Uterus (tissue), 2 donors: ENCODE measurements around the gene BOD1L1.

ENCODE experiments used
- CTCF ChIP-seq, 4 experiments: fragments of 200-600 bp in 2 of 4; fragments of 450-650 bp in 2 of 4; sonication (generic) in 2 of 4; IDR thresholded peaks; one replicate each; pipeline ENCODE4 v1.5.1; 2016 to 2019; ENCODE audit warnings: antibody characterized with exemption in 4 of 4, mild to moderate bottlenecking in 2 of 4, moderate library complexity in 1 of 4
- POLR2A ChIP-seq, 2 donors: fragments of 450-650 bp; IDR thresholded peaks; one replicate each; pipeline ENCODE4 v1.6.1; 2016; ENCODE audit warnings: antibody characterized with exemption in 2 of 2, mild to moderate bottlenecking in 1 of 2, moderate library complexity in 1 of 2

DNA sequence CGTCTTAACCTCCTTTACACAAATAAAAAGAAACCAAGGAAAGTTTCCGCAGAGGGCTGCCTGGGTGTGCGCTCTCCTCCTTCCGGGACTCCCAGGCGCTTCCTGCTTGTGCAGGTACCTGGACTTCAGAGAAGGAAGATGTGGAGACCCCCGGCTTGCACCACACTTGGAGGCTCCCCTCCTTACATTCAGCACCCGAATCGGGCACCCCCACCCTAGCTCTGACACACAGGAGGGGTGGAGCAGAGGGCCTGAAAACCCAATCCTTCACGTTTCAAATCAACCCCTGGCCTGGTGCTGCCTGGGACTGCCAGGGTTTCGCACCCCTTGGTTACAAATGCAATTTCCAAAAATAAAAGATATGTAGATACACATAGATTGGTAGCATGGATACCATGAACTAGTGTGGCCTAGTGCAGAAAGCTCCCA lies 86.3 kb downstream of the BOD1L1 start:
- TF ChIP-seq CTCF (IDR thresholded peaks at IDR 0.05) (no peak), POLR2A (IDR thresholded peaks at IDR 0.05) (no peak)
